OCI-LY3 (cell line): Measurements from ENCODE around the gene SYNE2.

Experiments
- H2AFZ ChIP-seq: fragments of 200-600, 300-600 bp; shearing (Covaris generic); 2 replicates; pipeline ENCODE4 v1.6.0; 2014; ENCODE audit warnings: antibody characterized with exemption, low read depth, low read length
- H3K27ac ChIP-seq: fragments of 200-600, 300-600 bp; sonication (generic); 2 replicates; pipeline ENCODE4 v1.5.1; 2014; ENCODE audit warnings: mild to moderate bottlenecking, low read length, moderate library complexity, mixed read lengths
- H3K27me3 ChIP-seq: fragments of 200-600, 300-600 bp; sonication (generic); 2 replicates; pipeline ENCODE4 v1.6.1; 2014; ENCODE audit warnings: low read depth, low read length, mixed read lengths
- H3K36me3 ChIP-seq: fragments of 200-600, 300-600 bp; sonication (generic); replicated peaks from 2 replicates; pipeline ENCODE3; 2014; ENCODE audit warnings: low read depth, low read length, mixed read lengths
- H3K4me1 ChIP-seq: fragments of 300-600, 200-600 bp; sonication (generic); 2 replicates; pipeline ENCODE4 v1.6.1; 2014; ENCODE audit warnings: low read length, mixed read lengths
- H3K4me2 ChIP-seq: fragments of 200-600, 300-600 bp; sonication (generic); 2 replicates; pipeline ENCODE4 v1.6.1; 2014; ENCODE audit warnings: low read length, mixed read lengths
- H3K4me3 ChIP-seq: fragments of 300-600, 200-600 bp; sonication (generic); 2 replicates; pipeline ENCODE4 v1.5.1; 2014; ENCODE audit warnings: antibody characterized with exemption, mild to moderate bottlenecking, low read length, moderate library complexity
- H3K79me2 ChIP-seq: fragments of 300-600, 200-600 bp; shearing (Covaris generic); 2 replicates; pipeline ENCODE4 v1.6.1; 2014; ENCODE audit warnings: mild to moderate bottlenecking, low read length, mixed read lengths
- H3K9ac ChIP-seq: fragments of 300-600, 200-600 bp; shearing (Covaris generic); 2 replicates; pipeline ENCODE4 v1.6.0; 2014; ENCODE audit warnings: mild to moderate bottlenecking, low read length, moderate library complexity
- H3K9me3 ChIP-seq: fragments of 200-600, 300-600 bp; shearing (Covaris generic); 2 replicates; pipeline ENCODE4 v1.6.1; 2014; ENCODE audit warnings: low read length, mixed read lengths; ENCODE audit not compliant: insufficient read depth
- H4K20me1 ChIP-seq: fragments of 200-600, 300-600 bp; sonication (generic); 2 replicates; pipeline ENCODE4 v1.6.1; 2016; ENCODE audit warnings: low read length, mixed read lengths; ENCODE audit not compliant: insufficient read depth
- CTCF ChIP-seq: fragments of 200-600, 300-600 bp; sonication (generic); IDR thresholded peaks from 2 replicates; pipeline ENCODE4 v1.5.1; 2014; ENCODE audit warnings: antibody characterized with exemption, low read length, low read depth
- EZH2phosphoT487 ChIP-seq: fragments of 200-600 bp; shearing (Covaris generic); IDR thresholded peaks from 2 replicates; pipeline ENCODE4 v1.6.1; 2018; ENCODE audit warnings: antibody characterized with exemption, mixed run types, low read depth

The SYNE2 gene

GRCh38 chr14:64200170-64200569 is 347.4 kb downstream of the SYNE2 start:
- TF ChIP-seq CTCF: no peak
- H3K36me3 ChIP-seq: no peaks in the 10 kb centered on the region
- no peak overlapping the region for H2AFZ ChIP-seq
- H3K79me2 ChIP-seq: no peaks in the 10 kb centered on the region
- peaks cover 12% of the 10 kb centered on the region for H3K4me1 ChIP-seq
- H3K4me2 ChIP-seq: no peak overlapping the region
- no peaks in the 10 kb centered on the region for H3K27me3 ChIP-seq
- no peak overlapping the region for H3K27ac ChIP-seq
- no peak overlapping the region for H3K9ac ChIP-seq
- peaks cover 5% of the 10 kb centered on the region; the same call in 1 of the 2 replicates for H3K9me3 ChIP-seq
- H4K20me1 ChIP-seq: no peaks in the 10 kb centered on the region
- no peak overlapping the region for H3K4me3 ChIP-seq

GRCh38 chr14:64201296-64201695 is 348.5 kb downstream of the SYNE2 start:
- H3K27ac ChIP-seq: no peak overlapping the region
- H4K20me1 ChIP-seq: no peaks in the 10 kb centered on the region
- no peak overlapping the region for H3K4me2 ChIP-seq
- H3K9ac ChIP-seq: no peak overlapping the region
- no peaks in the 10 kb centered on the region for H3K79me2 ChIP-seq
- H3K4me3 ChIP-seq: no peak overlapping the region
- H3K36me3 ChIP-seq: no peaks in the 10 kb centered on the region
- no peak overlapping the region for H2AFZ ChIP-seq
- H3K27me3 ChIP-seq: no peaks in the 10 kb centered on the region
- H3K9me3 ChIP-seq: peaks cover 5% of the 10 kb centered on the region; the same call in 1 of the 2 replicates
- TF ChIP-seq EZH2phosphoT487 (no peak), CTCF (no peak)
- H3K4me1 ChIP-seq: peaks cover 6% of the 10 kb centered on the region

- Histone ChIP-seq H3K27me3 (no peaks in the 10 kb centered on the region), H4K20me1 (no peaks in the 10 kb centered on the region), H3K36me3 (no peaks in the 10 kb centered on the region), H3K9ac (no peak overlapping the region), H3K4me2 (no peak overlapping the region), H3K9me3 (peaks cover 5% of the 10 kb centered on the region; the same call in 1 of the 2 replicates), H3K27ac (no peak overlapping the region), H3K4me1 (peaks cover 8% of the 10 kb centered on the region), H3K4me3 (no peak overlapping the region), H3K79me2 (no peaks in the 10 kb centered on the region), H2AFZ (no peak overlapping the region)
- TF ChIP-seq EZH2phosphoT487 (no peak), CTCF (no peak)
Observed at GRCh38 chr14:64201921-64202545, 349.2 kb downstream of the SYNE2 start.

GRCh38 chr14:64202716-64203115 is 349.9 kb downstream of the SYNE2 start:
- Histone ChIP-seq H3K4me2 (no peak overlapping the region), H3K27ac (no peak overlapping the region)

More at GRCh38 chr14:64202716-64203115, 349.9 kb downstream of the SYNE2 start:
- Histone ChIP-seq H3K27me3 (no peaks in the 10 kb centered on the region), H3K9me3 (peaks cover 5% of the 10 kb centered on the region; the same call in 1 of the 2 replicates), H3K79me2 (no peaks in the 10 kb centered on the region), H2AFZ (no peak overlapping the region), H3K36me3 (no peaks in the 10 kb centered on the region), H3K9ac (no peak overlapping the region), H3K4me1 (peaks cover 8% of the 10 kb centered on the region), H3K4me3 (no peak overlapping the region), H4K20me1 (no peaks in the 10 kb centered on the region)
- no peak for TF ChIP-seq EZH2phosphoT487
- no peak for TF ChIP-seq CTCF
